Esophagus squamous epithelium (tissue), 4 donors: ENCODE results near the gene RBX1.

Experiments
- CTCF ChIP-seq, 6 experiments: fragments of 450-650 bp in 4 of 6; fragments of 200-600 bp in 2 of 6; sonication (generic) in 2 of 6; IDR thresholded peaks; one replicate each; pipeline ENCODE4 v1.5.1; 2016 to 2019; ENCODE audit warnings: antibody characterized with exemption in 6 of 6, mild to moderate bottlenecking in 4 of 6, moderate library complexity in 4 of 6
- POLR2A ChIP-seq, 4 donors: fragments of 450-650 bp; IDR thresholded peaks; one replicate each; pipeline ENCODE4 v1.6.1; 2017; ENCODE audit warnings: antibody characterized with exemption in 4 of 4, mild to moderate bottlenecking in 4 of 4, moderate library complexity in 3 of 4

GRCh38 chr22:41000941-41001721 lies 50.0 kb downstream of the RBX1 start:
- no peak for TF ChIP-seq CTCF (IDR thresholded peaks at IDR 0.05)
- no peak for TF ChIP-seq POLR2A (IDR thresholded peaks at IDR 0.05)
